SIG-M5 treated with dmso at 0.1 percent for 504 hours (cell line): Measurements from ENCODE around the gene ABCC3.

Source experiments
- DNase-seq: peaks from one replicate; lab custom pipeline; 2025; ENCODE audit not compliant: unreplicated experiment; lab: John Stamatoyannopoulos, UW

Gene ABCC3

GRCh38 chr17:50682441-50682840, 47.8 kb downstream of the ABCC3 start:
- no peak for DNase-seq

GRCh38 chr17:50682938-50683337, 48.3 kb downstream of the ABCC3 start:
- DNase-seq, result no peak

- DNase-seq, result no peak
These were observed 49.0 kb downstream of the ABCC3 start for GRCh38 chr17:50683434-50684287.

GRCh38 chr17:50684288-50684611, 49.6 kb downstream of the ABCC3 start:
- DNase-seq, result no peak

- DNase-seq, result peak; percentile 33
These were observed 50.1 kb downstream of the ABCC3 start for GRCh38 chr17:50684612-50685333.

GRCh38 chr17:50685334-50685665, 50.6 kb downstream of the ABCC3 start:
- DNase-seq, result no peak

GRCh38 chr17:50685691-50686493, 51.2 kb downstream of the ABCC3 start:
- DNase-seq, result no peak

- DNase-seq, result no peak
These were observed 52.0 kb downstream of the ABCC3 start for GRCh38 chr17:50686494-50687199.

- DNase-seq, result no peak
These were observed 52.8 kb downstream of the ABCC3 start for GRCh38 chr17:50687200-50688066.

- no peak for DNase-seq
These were observed 53.6 kb downstream of the ABCC3 start for GRCh38 chr17:50688245-50688644.

GRCh38 chr17:50689251-50689650, 54.6 kb downstream of the ABCC3 start:
- no peak for DNase-seq

- no peak for DNase-seq
These were observed 55.5 kb downstream of the ABCC3 start for GRCh38 chr17:50689956-50690886.

- DNase-seq, result no peak
These were observed 56.3 kb downstream of the ABCC3 start for GRCh38 chr17:50690887-50691549.

GRCh38 chr17:50691550-50692447, 57.1 kb downstream of the ABCC3 start:
- no peak for DNase-seq

- DNase-seq, result no peak
These were observed 57.9 kb downstream of the ABCC3 start for GRCh38 chr17:50692448-50693035.

- DNase-seq, result no peak
These were observed 58.5 kb downstream of the ABCC3 start for GRCh38 chr17:50693036-50693682.
